ENCODE measurements around the gene RABGAP1L.
"Not testable (repeated sequence)": the region's sequence is repeated elsewhere in the genome, so short reads cannot be mapped to it uniquely, and the experiment has no call there.

RABGAP1L gene

GRCh38 chr1:174786760-174787159 is 627.4 kb downstream of the RABGAP1L start:
- DNase-seq = no peak

- DNase-seq = no peak
Measured at GRCh38 chr1:174788981-174789380, 629.7 kb downstream of the RABGAP1L start.

- peak in 1 of 2 donors; percentile 2 for DNase-seq
Measured at GRCh38 chr1:174789399-174789798, 630.1 kb downstream of the RABGAP1L start.

- DNase-seq = no peak
Measured at GRCh38 chr1:174791863-174792262, 632.5 kb downstream of the RABGAP1L start.

DNA sequence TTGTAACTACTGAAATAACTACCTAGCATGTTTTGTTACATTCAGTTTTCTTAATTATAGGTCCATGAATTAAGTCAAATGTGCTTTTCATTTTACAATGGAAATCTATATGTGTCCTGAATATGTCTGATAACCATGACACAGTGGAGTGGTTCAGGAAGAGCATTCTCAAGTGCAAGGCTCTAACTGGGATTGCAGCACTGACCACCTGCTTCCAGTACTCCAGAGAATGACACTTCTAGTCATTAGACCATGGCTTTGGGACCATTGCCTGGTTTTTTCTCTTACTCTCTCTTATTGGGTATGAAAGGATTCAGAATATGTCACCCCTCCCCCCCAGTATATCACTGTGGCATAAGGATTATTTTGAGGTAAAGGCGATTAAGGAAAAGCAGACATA is 635.5 kb downstream of the RABGAP1L start:
- DNase-seq = no peak

GRCh38 chr1:174795806-174796205 is 636.5 kb downstream of the RABGAP1L start:
- DNase-seq = no peak

GRCh38 chr1:174797398-174797797 is 638.1 kb downstream of the RABGAP1L start:
- DNase-seq = no peak

GRCh38 chr1:174799136-174799479 is 639.8 kb downstream of the RABGAP1L start:
- no peak for DNase-seq

GRCh38 chr1:174800216-174800851 is 641.0 kb downstream of the RABGAP1L start:
- DNase-seq = no peak

GRCh38 chr1:174800876-174801275 is 641.6 kb downstream of the RABGAP1L start:
- DNase-seq = no peak

- DNase-seq = no peak
Measured at GRCh38 chr1:174809755-174810280, 650.5 kb downstream of the RABGAP1L start.

- no peak for DNase-seq
Measured at GRCh38 chr1:174812016-174812415, 652.7 kb downstream of the RABGAP1L start.

GRCh38 chr1:174812656-174813055 is 653.3 kb downstream of the RABGAP1L start:
- DNase-seq = no peak

GRCh38 chr1:174815036-174815435 is 655.7 kb downstream of the RABGAP1L start:
- no peak for DNase-seq

DNA sequence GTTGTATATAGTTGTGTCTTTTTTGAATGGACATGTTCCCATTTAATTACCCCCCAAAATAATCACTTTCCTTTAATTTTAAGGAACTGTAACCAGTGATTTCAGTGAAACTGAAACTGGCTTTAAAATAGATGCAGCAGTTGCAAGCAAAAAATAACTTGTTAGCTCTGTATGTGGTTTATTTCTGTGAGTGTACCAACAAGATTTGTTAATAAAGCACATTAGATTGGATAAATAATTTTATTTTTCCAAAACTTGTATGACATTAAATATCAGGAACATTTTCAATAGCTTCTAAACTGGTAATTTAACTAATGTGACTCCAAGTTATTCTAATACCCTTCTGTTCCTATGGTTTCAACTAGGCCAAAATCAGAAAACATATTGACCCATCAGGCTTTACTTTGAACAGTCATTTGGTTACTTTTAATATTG is 656.2 kb downstream of the RABGAP1L start:
- DNase-seq = peak; percentile 7 to 14

DNA sequence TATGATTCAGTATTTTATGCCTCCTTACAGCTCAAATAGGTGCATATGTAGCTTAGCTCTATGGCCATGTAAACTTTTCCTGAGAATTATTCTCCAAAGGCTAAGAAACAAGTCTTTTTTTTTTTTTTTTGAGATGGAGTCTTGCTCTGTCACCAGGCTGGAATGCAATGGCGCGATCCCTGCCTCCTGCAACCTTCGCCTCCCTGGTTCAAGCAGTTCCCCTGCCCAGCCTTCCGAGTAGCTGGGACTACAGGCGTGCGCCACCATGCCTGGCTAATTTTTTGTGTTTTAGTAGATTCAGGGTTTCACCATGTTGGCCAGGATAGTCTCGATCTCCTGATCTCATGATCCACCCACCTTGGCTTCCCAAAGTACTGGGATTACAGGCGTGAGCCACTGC is 657.3 kb downstream of the RABGAP1L start:
- not testable (repeated sequence) for DNase-seq

GRCh38 chr1:174818014-174818616 is 658.8 kb downstream of the RABGAP1L start:
- DNase-seq = no peak

DNA sequence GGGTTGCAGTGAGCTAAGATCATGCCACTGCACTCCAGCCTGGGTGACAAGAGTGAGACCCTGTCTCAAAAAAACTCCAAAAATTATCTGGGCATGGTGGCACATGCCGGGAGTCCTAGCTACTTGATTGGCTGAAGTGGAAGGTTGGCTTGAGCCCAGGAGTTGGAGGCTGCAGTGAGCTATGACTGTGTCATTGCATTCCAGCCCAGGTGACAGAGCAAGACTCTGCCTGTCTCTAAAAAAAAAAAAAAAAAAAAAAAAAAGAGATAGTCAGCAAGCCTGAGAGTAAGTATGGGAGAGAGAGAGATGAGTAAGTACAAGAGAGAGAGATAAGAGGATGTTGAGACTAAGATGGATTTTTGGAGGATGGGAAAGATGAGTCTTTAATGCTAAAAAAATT is 659.6 kb downstream of the RABGAP1L start:
- DNase-seq = no peak

DNA sequence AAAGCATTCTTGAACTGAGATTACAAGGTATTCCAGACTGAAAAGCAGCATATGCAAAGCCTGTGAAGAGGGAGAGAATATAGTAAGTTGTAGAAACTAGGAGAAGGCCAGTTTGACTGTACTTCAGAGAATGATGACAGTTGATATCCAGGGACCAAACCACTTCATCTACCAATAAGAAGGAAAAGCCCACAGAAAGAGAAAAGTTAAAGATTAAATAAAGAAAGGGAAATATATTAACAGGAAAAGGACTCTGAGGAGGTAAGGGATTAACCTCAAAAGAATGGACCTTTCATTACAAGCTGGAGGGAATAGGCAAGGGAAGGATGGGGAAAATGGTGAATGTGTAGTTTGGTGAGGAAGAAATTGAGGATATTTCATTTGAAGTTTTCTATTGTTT is 660.3 kb downstream of the RABGAP1L start:
- DNase-seq = no peak

GRCh38 chr1:174825127-174825526 is 665.8 kb downstream of the RABGAP1L start:
- no peak for DNase-seq

GRCh38 chr1:174825806-174826205 is 666.5 kb downstream of the RABGAP1L start:
- DNase-seq = no peak

DNA sequence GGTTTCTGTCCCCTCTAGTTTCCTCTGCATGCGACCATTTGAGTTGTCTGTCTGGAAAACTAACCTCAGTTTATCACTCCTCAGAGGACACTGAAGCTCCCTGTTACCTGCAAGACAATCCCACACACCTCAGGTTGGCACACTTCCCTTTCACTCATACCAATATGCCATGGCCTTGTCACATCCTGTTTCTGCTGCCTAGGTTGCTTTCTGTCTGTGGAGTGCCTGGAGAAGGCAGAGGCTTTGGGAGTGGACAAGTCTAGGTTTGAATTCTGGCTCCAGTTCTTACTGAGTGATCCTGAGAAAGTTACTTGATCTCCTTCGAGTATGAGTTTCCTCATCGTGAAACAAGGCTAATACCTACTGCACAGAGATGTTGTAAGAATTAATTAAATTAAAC is 668.9 kb downstream of the RABGAP1L start:
- DNase-seq = no peak

GRCh38 chr1:174829990-174830389 is 670.7 kb downstream of the RABGAP1L start:
- no peak for DNase-seq

- no peak for DNase-seq
Measured at GRCh38 chr1:174836543-174836942, 677.2 kb downstream of the RABGAP1L start.

- DNase-seq = no peak
Measured at GRCh38 chr1:174837386-174837785, 678.1 kb downstream of the RABGAP1L start.

Measured in inflammatory macrophage treated with lipopolysaccharide for 1 hour (primary cell).